ENCODE results near the gene APPL1. TPM values are rescaled to one million over a fixed set of nuclear protein-coding genes. Genes with fewer than 3 reads are reported as not detected.

The APPL1 gene
- total RNA-seq, 3 donors from 2014 or later (not counting 1 experiment from before 2014, with no cell fraction given), result 29.6 to 40.8 (median 38.2) TPM

GRCh38 chr3:57192028-57192427, 35.5 kb upstream of the APPL1 start:
- H3K4me3 Mint-ChIP-seq, result no peak overlapping the region
- H3K27me3 ChIP-seq (ENCODE audit: control insufficient read depth, insufficient read depth, low read length), result peaks cover 5% of the 10 kb centered on the region
- no peaks in the 10 kb centered on the region for H3K4me1 Mint-ChIP-seq
- H3K27me3 Mint-ChIP-seq (ENCODE audit: low read depth in 2 of 2), result peaks cover 5 to 7% of the 10 kb centered on the region in 2 donors
- no peak for TF ChIP-seq CTCF (IDR thresholded peaks at IDR 0.05)
- H3K36me3 Mint-ChIP-seq, result no peaks in the 10 kb centered on the region
- H3K4me1 ChIP-seq (ENCODE audit: control insufficient read depth, insufficient read depth, low read length), result no peaks in the 10 kb centered on the region
- no peak overlapping the region for H3K27ac Mint-ChIP-seq
- H3K4me3 ChIP-seq (ENCODE audit: low read length), result no peak overlapping the region
- H3K27ac ChIP-seq (ENCODE audit: low read length), result no peak overlapping the region
- intact Hi-C loops (cut with micrococcal nuclease), result no loop called here
- H3K9me3 ChIP-seq (ENCODE audit: control insufficient read depth, insufficient read depth, low read length), result no peaks in the 10 kb centered on the region
- no peaks in the 10 kb centered on the region for H3K36me3 ChIP-seq (ENCODE audit: control insufficient read depth, insufficient read depth, low read length)
- DNase-seq, result no peak
- no peak for ATAC-seq
- H3K9me3 Mint-ChIP-seq, result peaks cover 0 to 3% of the 10 kb centered on the region in 2 donors
- no CpG with 5 or more reads among the region's 3 CpGs for WGBS (ENCODE audit: insufficient coverage)

- Mint-ChIP-seq H3K27me3 (ENCODE audit: low read depth in 2 of 2) (peaks cover 5 to 7% of the 10 kb centered on the region in 2 donors), H3K36me3 (no peaks in the 10 kb centered on the region), H3K4me1 (no peaks in the 10 kb centered on the region), H3K27ac (no peak overlapping the region), H3K9me3 (peaks cover 0 to 3% of the 10 kb centered on the region in 2 donors), H3K4me3 (no peak overlapping the region)
- 88% methylated on average over 4 of the region's 4 CpGs for WGBS (ENCODE audit: insufficient coverage)
- DNase-seq (no peak), ATAC-seq (no peak)
- H3K4me1 ChIP-seq (ENCODE audit: control insufficient read depth, insufficient read depth, low read length), result no peaks in the 10 kb centered on the region
- intact Hi-C loops (cut with micrococcal nuclease), result no loop called here
- H3K36me3 ChIP-seq (ENCODE audit: control insufficient read depth, insufficient read depth, low read length), result no peaks in the 10 kb centered on the region
- H3K27me3 ChIP-seq (ENCODE audit: control insufficient read depth, insufficient read depth, low read length), result peaks cover 5% of the 10 kb centered on the region
- no peaks in the 10 kb centered on the region for H3K9me3 ChIP-seq (ENCODE audit: control insufficient read depth, insufficient read depth, low read length)
- no peak overlapping the region for H3K4me3 ChIP-seq (ENCODE audit: low read length)
- H3K27ac ChIP-seq (ENCODE audit: low read length), result no peak overlapping the region
- no peak for TF ChIP-seq CTCF (IDR thresholded peaks at IDR 0.05)
These were observed 32.9 kb upstream of the APPL1 start for GRCh38 chr3:57194641-57195040.

GRCh38 chr3:57199895-57200297, 27.6 kb upstream of the APPL1 start, which contains the start of gene HESX1:
TSS of gene HESX1 (minus strand) at chr3:57199978. CDS start at chr3:57199918, 60 bp downstream.
- WGBS (ENCODE audit: insufficient coverage), result 70% methylated on average over 4 of the region's 4 CpGs
- Mint-ChIP-seq H3K4me3 (no peak within 1 kb of the TSS), H3K4me1 (no peaks in the 10 kb centered on the region), H3K9me3 (peaks cover 0 to 3% of the 10 kb centered on the region in 2 donors), H3K27me3 (ENCODE audit: low read depth in 2 of 2) (peaks cover 2 to 7% of the 10 kb centered on the region in 2 donors), H3K27ac (no peak within 1 kb of the TSS), H3K36me3 (no peaks in the 10 kb centered on the region)
- H3K27me3 ChIP-seq (ENCODE audit: control insufficient read depth, insufficient read depth, low read length), result peaks cover 3% of the 10 kb centered on the region
- intact Hi-C loops (cut with micrococcal nuclease), result no loop called here
- no peaks in the 10 kb centered on the region for H3K36me3 ChIP-seq (ENCODE audit: control insufficient read depth, insufficient read depth, low read length)
- no peak within 1 kb of the TSS for H3K27ac ChIP-seq (ENCODE audit: low read length)
- H3K9me3 ChIP-seq (ENCODE audit: control insufficient read depth, insufficient read depth, low read length), result no peaks in the 10 kb centered on the region
- TF ChIP-seq CTCF (IDR thresholded peaks at IDR 0.05), result no peak
- no peak within 1 kb of the TSS for H3K4me3 ChIP-seq (ENCODE audit: low read length)
- H3K4me1 ChIP-seq (ENCODE audit: control insufficient read depth, insufficient read depth, low read length), result no peaks in the 10 kb centered on the region
- ATAC-seq (no peak), DNase-seq (no peak)

- H3K27ac ChIP-seq (ENCODE audit: low read length), result no peak overlapping the region
- 76% methylated on average over 2 of the region's 2 CpGs for WGBS (ENCODE audit: insufficient coverage)
- Mint-ChIP-seq H3K9me3 (no peaks in the 10 kb centered on the region), H3K27ac (no peak overlapping the region), H3K36me3 (no peaks in the 10 kb centered on the region), H3K4me1 (no peaks in the 10 kb centered on the region), H3K4me3 (no peak overlapping the region), H3K27me3 (ENCODE audit: low read depth in 2 of 2) (no peaks in the 10 kb centered on the region)
- no peak overlapping the region for H3K4me3 ChIP-seq (ENCODE audit: low read length)
- TF ChIP-seq CTCF (IDR thresholded peaks at IDR 0.05), result no peak
- no peaks in the 10 kb centered on the region for H3K27me3 ChIP-seq (ENCODE audit: control insufficient read depth, insufficient read depth, low read length)
- no peaks in the 10 kb centered on the region for H3K36me3 ChIP-seq (ENCODE audit: control insufficient read depth, insufficient read depth, low read length)
- no peak for DNase-seq
- no peaks in the 10 kb centered on the region for H3K4me1 ChIP-seq (ENCODE audit: control insufficient read depth, insufficient read depth, low read length)
- H3K9me3 ChIP-seq (ENCODE audit: control insufficient read depth, insufficient read depth, low read length), result no peaks in the 10 kb centered on the region
- ATAC-seq, result no peak
- intact Hi-C loops (cut with micrococcal nuclease), result no loop called here
These were observed 21.1 kb upstream of the APPL1 start for GRCh38 chr3:57206423-57206822.

Data from natural killer cell (primary cell).